Neuronal stem cell (in vitro differentiated cells): ENCODE results near the gene GLRX5.

Source experiments
- DNase-seq: peaks from one replicate; pipeline ENCODE4 v3.0.0-alpha.2; 2013; ENCODE audit warnings: low spot score
- H2AFZ ChIP-seq: one replicate; pipeline ENCODE4 v1.6.1; 2013; ENCODE audit warnings: mild to moderate bottlenecking, low read length, inconsistent platforms
- H2AK5ac ChIP-seq: 2 replicates; pipeline ENCODE4 v1.6.1; 2013; ENCODE audit warnings: low read depth, mild to moderate bottlenecking, inconsistent platforms, low read length, moderate library complexity, mixed read lengths
- H2BK120ac ChIP-seq: 2 replicates; pipeline ENCODE4 v1.6.1; 2013; ENCODE audit warnings: low read depth, mild to moderate bottlenecking, inconsistent platforms, low read length, moderate library complexity, mixed read lengths
- H2BK12ac ChIP-seq: one replicate; pipeline ENCODE4 v1.6.1; 2013; ENCODE audit warnings: low read length, inconsistent platforms
- H2BK15ac ChIP-seq: 2 replicates; pipeline ENCODE4 v1.6.1; 2013; ENCODE audit warnings: mild to moderate bottlenecking, low read length, inconsistent platforms, mixed read lengths
- H2BK5ac ChIP-seq: one replicate; pipeline ENCODE4 v1.6.1; 2013; ENCODE audit warnings: inconsistent platforms, mild to moderate bottlenecking, low read length, moderate library complexity
- H3K14ac ChIP-seq: one replicate; pipeline ENCODE4 v1.6.1; 2013; ENCODE audit warnings: low read length, inconsistent platforms
- H3K18ac ChIP-seq: 2 replicates; pipeline ENCODE4 v1.6.1; 2013; ENCODE audit warnings: low read length, inconsistent platforms
- H3K23ac ChIP-seq: 2 replicates; pipeline ENCODE4 v1.6.1; 2013; ENCODE audit warnings: low read depth, mild to moderate bottlenecking, mixed read lengths, low read length, inconsistent platforms; ENCODE audit not compliant: poor library complexity
- H3K27ac ChIP-seq: replicated peaks from 3 replicates; pipeline ENCODE4 v1.5.1; 2013; ENCODE audit warnings: low read length, inconsistent platforms
- H3K27me3 ChIP-seq, 3 experiments: 2 replicates each; pipeline ENCODE4 v1.6.1; 2013; ENCODE audit warnings: low read length in 3 of 3, mild to moderate bottlenecking in 2 of 3, inconsistent platforms in 1 of 3, low read depth in 1 of 3, mixed read lengths in 1 of 3, moderate library complexity in 1 of 3; ENCODE audit not compliant: control insufficient read depth in 3 of 3, insufficient read depth in 3 of 3
- H3K36me3 ChIP-seq, 2 donors: replicated peaks in 1 of 2; 2 replicates each; pipeline ENCODE4 v1.6.1; 2013; ENCODE audit warnings: low read length in 2 of 2; ENCODE audit not compliant: control insufficient read depth in 2 of 2, insufficient read depth in 2 of 2
- H3K4ac ChIP-seq: 2 replicates; pipeline ENCODE4 v1.6.1; 2013; ENCODE audit warnings: inconsistent platforms, mild to moderate bottlenecking, low read length, moderate library complexity
- H3K4me1 ChIP-seq, 2 donors: 1 replicate in 1 of 2; 2 replicates in 1 of 2; pipeline ENCODE4 v1.6.1; 2013; ENCODE audit warnings: low read length in 2 of 2, low read depth in 1 of 2; ENCODE audit not compliant: control insufficient read depth in 2 of 2, insufficient read depth in 1 of 2
- H3K4me2 ChIP-seq: one replicate; pipeline ENCODE4 v1.6.1; 2013; ENCODE audit warnings: mild to moderate bottlenecking, low read length, inconsistent platforms; ENCODE audit not compliant: insufficient read depth, poor library complexity, severe bottlenecking
- H3K4me3 ChIP-seq, 2 donors: 2 replicates each; pipeline ENCODE4 v1.5.1; 2013; ENCODE audit warnings: low read length in 2 of 2, mild to moderate bottlenecking in 2 of 2, inconsistent platforms in 1 of 2, moderate library complexity in 1 of 2
- H3K79me1 ChIP-seq: one replicate; pipeline ENCODE4 v1.6.1; 2013; ENCODE audit warnings: low read depth, mild to moderate bottlenecking, inconsistent platforms, low read length, moderate library complexity
- H3K9ac ChIP-seq: one replicate; pipeline ENCODE4 v1.6.1; 2013; ENCODE audit warnings: mild to moderate bottlenecking, low read depth, low read length, inconsistent platforms; ENCODE audit not compliant: poor library complexity
- H3K9me3 ChIP-seq, 2 donors: replicated peaks in 1 of 2; 2 replicates each; pipeline versions ENCODE3 to v1.6.1; 2013; ENCODE audit warnings: low read length in 2 of 2, mild to moderate bottlenecking in 2 of 2, inconsistent platforms in 1 of 2, low read depth in 1 of 2, mixed read lengths in 1 of 2, moderate library complexity in 1 of 2; ENCODE audit not compliant: control insufficient read depth in 2 of 2, insufficient read depth in 1 of 2
- H4K8ac ChIP-seq: one replicate; pipeline ENCODE4 v1.6.1; 2013; ENCODE audit warnings: low read depth, mild to moderate bottlenecking, inconsistent platforms, low read length, moderate library complexity
- H4K91ac ChIP-seq: one replicate; pipeline ENCODE4 v1.6.1; 2013; ENCODE audit warnings: low read length, low read depth, mild to moderate bottlenecking, inconsistent platforms; ENCODE audit not compliant: poor library complexity
- WGBS, 2 donors: extraction: QIAGEN DNeasy Blood & Tissue Kit; methylation state at CpG; one replicate each; pipeline ENCODE4 v1.1.7; 2013; ENCODE audit warnings: missing lambda C conversion rate in 2 of 2, mixed read lengths in 1 of 2; ENCODE audit not compliant: insufficient read length in 2 of 2, insufficient replicate concordance in 1 of 2; ENCODE audit errors: extremely low coverage in 2 of 2; 5-methylcytosine and 5-hydroxymethylcytosine counted together

The GLRX5 gene

GRCh38 chr14:95496690-95497259 lies 38.1 kb upstream of the GLRX5 start:
- Histone ChIP-seq H3K9ac (no peak overlapping the region), H2AK5ac (no peak overlapping the region), H3K23ac (no peak overlapping the region), H3K27me3 (peaks cover 0 to 13% (median 0%) of the 10 kb centered on the region in 3 experiments), H2BK12ac (no peak overlapping the region), H2BK120ac (no peak overlapping the region), H2BK5ac (no peak overlapping the region), H3K4me3 (no peak overlapping the region), H3K79me1 (no peaks in the 10 kb centered on the region), H4K8ac (no peak overlapping the region), H3K27ac (no peak overlapping the region), H3K4ac (no peak overlapping the region), H3K4me2 (no peak overlapping the region), H3K18ac (no peak overlapping the region), H4K91ac (no peak overlapping the region), H3K9me3 (peaks cover 0 to 2% of the 10 kb centered on the region in 2 donors), H2AFZ (no peak overlapping the region), H3K4me1 (peaks cover 8 to 9% of the 10 kb centered on the region in 2 donors), H3K14ac (no peak overlapping the region), H3K36me3 (no peaks in the 10 kb centered on the region), H2BK15ac (no peak overlapping the region)
- WGBS, 2 donors: no CpG with 5 or more reads among the region's 4 CpGs
- DNase-seq: no peak

GRCh38 chr14:95497561-95498011 lies 37.3 kb upstream of the GLRX5 start:
- no peaks in the 10 kb centered on the region for H3K9me3 ChIP-seq
- DNase-seq: no peak
- H2BK15ac ChIP-seq: no peak overlapping the region
- H2BK120ac ChIP-seq: no peak overlapping the region
- H3K14ac ChIP-seq: no peak overlapping the region
- no peak overlapping the region for H3K23ac ChIP-seq
- H2AFZ ChIP-seq: no peak overlapping the region
- no peak overlapping the region for H4K91ac ChIP-seq
- H4K8ac ChIP-seq: no peak overlapping the region
- no peak overlapping the region for H3K27ac ChIP-seq
- no peak overlapping the region for H2BK5ac ChIP-seq
- H3K9ac ChIP-seq: no peak overlapping the region
- peaks cover 8 to 9% of the 10 kb centered on the region in 2 donors for H3K4me1 ChIP-seq
- H3K4me3 ChIP-seq: no peak overlapping the region
- H3K27me3 ChIP-seq: peaks cover 0 to 17% (median 0%) of the 10 kb centered on the region in 3 experiments
- H2AK5ac ChIP-seq: no peak overlapping the region
- no peaks in the 10 kb centered on the region for H3K79me1 ChIP-seq
- no CpG with 5 or more reads among the region's 9 CpGs for WGBS, 2 donors
- H2BK12ac ChIP-seq: no peak overlapping the region
- no peak overlapping the region for H3K4me2 ChIP-seq
- H3K36me3 ChIP-seq: no peaks in the 10 kb centered on the region
- H3K4ac ChIP-seq: no peak overlapping the region
- no peak overlapping the region for H3K18ac ChIP-seq

- Histone ChIP-seq H3K23ac (no peak overlapping the region), H4K8ac (no peak overlapping the region), H3K14ac (no peak overlapping the region), H3K36me3 (no peaks in the 10 kb centered on the region), H3K9ac (no peak overlapping the region), H3K4me3 (no peak overlapping the region), H3K27me3 (peaks cover 0 to 17% (median 0%) of the 10 kb centered on the region in 3 experiments), H2AFZ (no peak overlapping the region), H3K4me2 (no peak overlapping the region), H2AK5ac (no peak overlapping the region), H4K91ac (no peak overlapping the region), H2BK120ac (no peak overlapping the region), H3K4ac (no peak overlapping the region), H2BK12ac (no peak overlapping the region), H3K4me1 (peaks cover 8 to 9% of the 10 kb centered on the region in 2 donors), H3K27ac (no peak overlapping the region), H3K79me1 (no peaks in the 10 kb centered on the region), H3K9me3 (no peaks in the 10 kb centered on the region), H2BK5ac (no peak overlapping the region), H3K18ac (no peak overlapping the region), H2BK15ac (no peak overlapping the region)
- no peak for DNase-seq
- WGBS, 2 donors: no CpG with 5 or more reads among the region's 9 CpGs
Measured at GRCh38 chr14:95498622-95499353, 36.1 kb upstream of the GLRX5 start.

- Histone ChIP-seq H3K4me2 (no peak overlapping the region), H3K4me1 (peaks cover 8 to 9% of the 10 kb centered on the region in 2 donors), H2AFZ (no peak overlapping the region), H2BK120ac (no peak overlapping the region), H3K4me3 (no peak overlapping the region), H4K91ac (no peak overlapping the region), H2BK15ac (no peak overlapping the region), H2BK5ac (no peak overlapping the region), H3K27ac (no peak overlapping the region), H3K9me3 (no peaks in the 10 kb centered on the region), H3K9ac (no peak overlapping the region), H3K14ac (no peak overlapping the region), H3K36me3 (no peaks in the 10 kb centered on the region), H3K18ac (no peak overlapping the region), H3K27me3 (peaks cover 0 to 17% (median 0%) of the 10 kb centered on the region in 3 experiments), H3K79me1 (no peaks in the 10 kb centered on the region), H4K8ac (no peak overlapping the region), H3K23ac (no peak overlapping the region), H2AK5ac (no peak overlapping the region), H3K4ac (no peak overlapping the region), H2BK12ac (no peak overlapping the region)
- no CpG with 5 or more reads among the region's 1 CpG for WGBS, 2 donors
- DNase-seq: no peak
Measured at GRCh38 chr14:95499354-95499750, 35.5 kb upstream of the GLRX5 start.
